ENCODE data around the gene E2F8. TPM values are rescaled to one million over a fixed set of nuclear protein-coding genes. Genes with fewer than 3 reads are reported as not detected.

E2F8 gene
- total and polyA plus RNA-seq, 7 experiments from 2014 or later, result 0.17 to 25.4 TPM; not detected in 5

GRCh38 chr11:19204836-19205235, 35.9 kb downstream of the E2F8 start:
- no peak for DNase-seq
- no peak for ATAC-seq
- Mint-ChIP-seq H3K4me3 (no peak overlapping the region), H3K9me3 (peaks cover 0 to 2% (median 0%) of the 10 kb centered on the region in 11 donors), H3K27ac (no peak overlapping the region), H3K27me3 (peaks cover 9 to 51% (median 29%) of the 10 kb centered on the region in 5 donors), H3K36me3 (peaks cover 0 to 3% (median 0%) of the 10 kb centered on the region in 5 donors), H3K4me1 (peaks cover 0 to 2% (median 0%) of the 10 kb centered on the region in 7 donors)
- H3K9me3 ChIP-seq (ENCODE audit: control insufficient read depth in 2 of 3, low read length in 3 of 3), result no peaks in the 10 kb centered on the region
- H3K4me3 ChIP-seq (ENCODE audit: low read length), result no peak overlapping the region
- peaks cover 0 to 7% of the 10 kb centered on the region in 2 donors for H3K27me3 ChIP-seq (ENCODE audit: control insufficient read depth in 2 of 2, insufficient read depth in 2 of 2, low read length in 2 of 2)
- ChIA-PET POLR2A (no interaction called here), CTCF (no interaction called here)
- no peaks in the 10 kb centered on the region for H3K4me1 ChIP-seq (ENCODE audit: control insufficient read depth in 2 of 2, insufficient read depth in 2 of 2, low read length in 2 of 2)
- H3K27ac ChIP-seq (ENCODE audit: low read depth, low read length), result no peak overlapping the region
- no peaks in the 10 kb centered on the region for H3K36me3 ChIP-seq (ENCODE audit: control insufficient read depth in 2 of 3, insufficient read depth in 3 of 3, low read length in 3 of 3)
- intact Hi-C loops (cut with micrococcal nuclease), result no loop called here

GRCh38 chr11:19201737-19202605, 38.8 kb downstream of the E2F8 start, which contains the start of gene CSRP3:
CSRP3 (minus strand) TSS chr11:19201983; CDS start chr11:19192448, 9,535 bp downstream.
- Histone ChIP-seq H3K27me3 (ENCODE audit: control insufficient read depth in 2 of 2, insufficient read depth in 2 of 2, low read length in 2 of 2) (peaks cover 0 to 7% of the 10 kb centered on the region in 2 donors), H3K9me3 (ENCODE audit: control insufficient read depth in 2 of 3, low read length in 3 of 3) (no peaks in the 10 kb centered on the region), H3K4me1 (ENCODE audit: control insufficient read depth in 2 of 2, insufficient read depth in 2 of 2, low read length in 2 of 2) (no peaks in the 10 kb centered on the region), H3K36me3 (ENCODE audit: control insufficient read depth in 2 of 3, insufficient read depth in 3 of 3, low read length in 3 of 3) (no peaks in the 10 kb centered on the region), H3K4me3 (ENCODE audit: low read length) (no peak within 1 kb of the TSS), H3K27ac (ENCODE audit: low read depth, low read length) (no peak within 1 kb of the TSS)
- Mint-ChIP-seq H3K27ac (no peak within 1 kb of the TSS), H3K4me1 (peaks cover 0 to 2% (median 0%) of the 10 kb centered on the region in 7 donors), H3K4me3 (no peak within 1 kb of the TSS), H3K9me3 (peaks cover 0 to 1% (median 0%) of the 10 kb centered on the region in 11 donors), H3K27me3 (peaks cover 2 to 33% (median 15%) of the 10 kb centered on the region in 5 donors), H3K36me3 (peaks cover 0 to 3% (median 0%) of the 10 kb centered on the region in 5 donors)
- no peak for DNase-seq
- ChIA-PET POLR2A (no interaction called here), CTCF (no interaction called here)
- no peak for ATAC-seq
- intact Hi-C loops (cut with micrococcal nuclease), result no loop called here

- no peak overlapping the region for H3K27ac Mint-ChIP-seq
- CTCF ChIA-PET, result no interaction called here
- POLR2A ChIA-PET, result no interaction called here
These were observed 40.1 kb downstream of the E2F8 start for GRCh38 chr11:19200410-19201201.

GRCh38 chr11:19199771-19200170, 41.0 kb downstream of the E2F8 start:
- Histone ChIP-seq H3K27ac (ENCODE audit: low read depth, low read length) (no peak overlapping the region), H3K4me3 (ENCODE audit: low read length) (no peak overlapping the region), H3K4me1 (ENCODE audit: control insufficient read depth in 2 of 2, insufficient read depth in 2 of 2, low read length in 2 of 2) (no peaks in the 10 kb centered on the region), H3K9me3 (ENCODE audit: control insufficient read depth in 2 of 3, low read length in 3 of 3) (no peaks in the 10 kb centered on the region), H3K36me3 (ENCODE audit: control insufficient read depth in 2 of 3, insufficient read depth in 3 of 3, low read length in 3 of 3) (no peaks in the 10 kb centered on the region), H3K27me3 (ENCODE audit: control insufficient read depth in 2 of 2, insufficient read depth in 2 of 2, low read length in 2 of 2) (peaks cover 0 to 7% of the 10 kb centered on the region in 2 donors)
- H3K9me3 Mint-ChIP-seq, result peaks cover 0 to 1% (median 0%) of the 10 kb centered on the region in 11 donors
- H3K36me3 Mint-ChIP-seq, result peaks cover 0 to 3% (median 0%) of the 10 kb centered on the region in 5 donors
- intact Hi-C loops (cut with micrococcal nuclease), result no loop called here
- POLR2A ChIA-PET, result no interaction called here
- H3K4me3 Mint-ChIP-seq, result no peak overlapping the region
- H3K4me1 Mint-ChIP-seq, result peaks cover 0 to 2% (median 0%) of the 10 kb centered on the region in 7 donors
- CTCF ChIA-PET, result interaction anchor here (0.6 kb wide), 1 partner anchor 399 kb away, joined by 4 read pairs; no protein-coding TSS in a partner anchor
- no peak overlapping the region for H3K27ac Mint-ChIP-seq
- peaks cover 2 to 27% (median 11%) of the 10 kb centered on the region in 5 donors for H3K27me3 Mint-ChIP-seq
- ATAC-seq, result no peak
- DNase-seq, result no peak

More at GRCh38 chr11:19200410-19201201, 40.1 kb downstream of the E2F8 start:
- Histone ChIP-seq H3K9me3 (ENCODE audit: control insufficient read depth in 2 of 3, low read length in 3 of 3) (no peaks in the 10 kb centered on the region), H3K27ac (ENCODE audit: low read depth, low read length) (no peak overlapping the region), H3K4me1 (ENCODE audit: control insufficient read depth in 2 of 2, insufficient read depth in 2 of 2, low read length in 2 of 2) (no peaks in the 10 kb centered on the region), H3K36me3 (ENCODE audit: control insufficient read depth in 2 of 3, insufficient read depth in 3 of 3, low read length in 3 of 3) (no peaks in the 10 kb centered on the region), H3K4me3 (ENCODE audit: low read length) (no peak overlapping the region), H3K27me3 (ENCODE audit: control insufficient read depth in 2 of 2, insufficient read depth in 2 of 2, low read length in 2 of 2) (peaks cover 0 to 7% of the 10 kb centered on the region in 2 donors)
- peaks cover 0 to 1% (median 0%) of the 10 kb centered on the region in 11 donors for H3K9me3 Mint-ChIP-seq
- ATAC-seq (no peak), DNase-seq (no peak)
- peaks cover 0 to 2% (median 0%) of the 10 kb centered on the region in 7 donors for H3K4me1 Mint-ChIP-seq
- H3K27me3 Mint-ChIP-seq, result peaks cover 2 to 27% (median 11%) of the 10 kb centered on the region in 5 donors
- H3K4me3 Mint-ChIP-seq, result no peak overlapping the region
- H3K36me3 Mint-ChIP-seq, result peaks cover 0 to 3% (median 0%) of the 10 kb centered on the region in 5 donors
- intact Hi-C loops (cut with micrococcal nuclease), result no loop called here

GRCh38 chr11:19199048-19199447, 41.7 kb downstream of the E2F8 start:
- Mint-ChIP-seq H3K36me3 (peaks cover 0 to 3% (median 0%) of the 10 kb centered on the region in 5 donors), H3K27ac (no peak overlapping the region), H3K4me1 (peaks cover 0 to 2% (median 0%) of the 10 kb centered on the region in 7 donors), H3K9me3 (peaks cover 0 to 1% (median 0%) of the 10 kb centered on the region in 11 donors), H3K4me3 (no peak overlapping the region), H3K27me3 (peaks cover 2 to 27% (median 11%) of the 10 kb centered on the region in 5 donors)
- Histone ChIP-seq H3K27ac (ENCODE audit: low read depth, low read length) (no peak overlapping the region), H3K27me3 (ENCODE audit: control insufficient read depth in 2 of 2, insufficient read depth in 2 of 2, low read length in 2 of 2) (peaks cover 0 to 7% of the 10 kb centered on the region in 2 donors), H3K9me3 (ENCODE audit: control insufficient read depth in 2 of 3, low read length in 3 of 3) (no peaks in the 10 kb centered on the region), H3K4me3 (ENCODE audit: low read length) (no peak overlapping the region), H3K4me1 (ENCODE audit: control insufficient read depth in 2 of 2, insufficient read depth in 2 of 2, low read length in 2 of 2) (no peaks in the 10 kb centered on the region), H3K36me3 (ENCODE audit: control insufficient read depth in 2 of 3, insufficient read depth in 3 of 3, low read length in 3 of 3) (no peaks in the 10 kb centered on the region)
- POLR2A ChIA-PET, result no interaction called here
- DNase-seq, result no peak
- intact Hi-C loops (cut with micrococcal nuclease), result no loop called here
- ATAC-seq, result no peak
- CTCF ChIA-PET, result no interaction called here

- H3K9me3 Mint-ChIP-seq, result peaks cover 0 to 1% (median 0%) of the 10 kb centered on the region in 11 donors
- H3K4me1 Mint-ChIP-seq, result peaks cover 0 to 2% (median 0%) of the 10 kb centered on the region in 7 donors
- CTCF ChIA-PET, result no interaction called here
- no peak overlapping the region for H3K4me3 Mint-ChIP-seq
- H3K9me3 ChIP-seq (ENCODE audit: control insufficient read depth in 2 of 3, low read length in 3 of 3), result no peaks in the 10 kb centered on the region
- no peaks in the 10 kb centered on the region for H3K36me3 ChIP-seq (ENCODE audit: control insufficient read depth in 2 of 3, insufficient read depth in 3 of 3, low read length in 3 of 3)
- H3K27ac ChIP-seq (ENCODE audit: low read depth, low read length), result no peak overlapping the region
- no peak for ATAC-seq
- H3K27ac Mint-ChIP-seq, result no peak overlapping the region
- no peak overlapping the region for H3K4me3 ChIP-seq (ENCODE audit: low read length)
- H3K36me3 Mint-ChIP-seq, result no peaks in the 10 kb centered on the region
- intact Hi-C loops (cut with micrococcal nuclease), result no loop called here
- no peak for DNase-seq
- POLR2A ChIA-PET, result no interaction called here
- no peaks in the 10 kb centered on the region for H3K4me1 ChIP-seq (ENCODE audit: control insufficient read depth in 2 of 2, insufficient read depth in 2 of 2, low read length in 2 of 2)
- H3K27me3 Mint-ChIP-seq, result peaks cover 2 to 13% (median 7%) of the 10 kb centered on the region in 5 donors
- H3K27me3 ChIP-seq (ENCODE audit: control insufficient read depth in 2 of 2, insufficient read depth in 2 of 2, low read length in 2 of 2), result peaks cover 0 to 4% of the 10 kb centered on the region in 2 donors
These were observed 44.3 kb downstream of the E2F8 start for GRCh38 chr11:19196432-19196831.

Measured in naive thymus-derived CD4-positive, alpha-beta T cell (primary cell).